ENCODE data around the gene GDF9. TPM values are rescaled to one million over a fixed set of nuclear protein-coding genes. Genes with fewer than 3 reads are reported as not detected.
A peak's percentile ranks its signal among the peaks of the same experiment; 100 is the strongest.

The GDF9 gene
- total RNA-seq, 2 experiments from 2014 or later: 0.43 to 0.73 TPM

DNA sequence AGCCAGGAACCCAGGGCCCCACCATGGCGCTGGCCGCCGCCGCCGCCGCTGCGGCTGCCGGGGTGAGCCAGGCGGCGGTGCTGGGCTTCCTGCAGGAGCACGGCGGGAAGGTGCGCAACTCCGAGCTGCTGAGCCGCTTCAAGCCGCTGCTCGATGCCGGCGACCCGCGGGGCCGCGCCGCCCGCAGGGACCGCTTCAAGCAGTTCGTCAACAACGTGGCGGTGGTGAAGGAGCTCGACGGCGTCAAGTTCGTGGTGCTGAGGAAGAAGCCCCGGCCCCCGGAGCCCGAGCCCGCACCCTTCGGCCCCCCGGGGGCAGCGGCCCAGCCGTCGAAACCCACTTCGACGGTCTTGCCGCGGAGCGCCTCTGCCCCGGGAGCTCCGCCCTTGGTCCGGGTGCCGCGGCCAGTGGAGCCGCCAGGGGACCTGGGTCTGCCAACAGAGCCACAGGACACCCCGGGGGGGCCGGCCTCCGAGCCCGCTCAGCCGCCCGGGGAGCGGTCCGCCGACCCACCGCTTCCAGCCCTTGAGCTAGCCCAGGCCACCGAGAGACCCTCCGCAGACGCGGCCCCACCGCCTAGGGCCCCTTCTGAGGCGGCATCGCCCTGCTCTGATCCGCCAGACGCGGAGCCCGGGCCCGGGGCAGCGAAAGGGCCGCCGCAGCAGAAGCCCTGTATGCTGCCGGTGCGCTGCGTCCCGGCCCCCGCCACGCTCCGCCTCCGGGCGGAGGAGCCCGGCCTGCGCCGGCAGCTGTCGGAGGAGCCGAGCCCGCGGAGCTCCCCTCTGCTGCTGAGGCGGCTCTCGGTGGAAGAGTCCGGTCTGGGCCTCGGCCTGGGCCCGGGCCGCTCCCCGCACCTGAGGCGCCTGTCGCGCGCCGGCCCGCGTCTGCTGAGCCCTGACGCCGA is 52.4 kb downstream of the GDF9 start:
- peaks cover 12% of the 10 kb centered on the region for H3K4me1 Mint-ChIP-seq (ENCODE audit: low read depth)
- CTCF ChIA-PET: interaction anchor here (0.6 to 2.4 kb wide), 5 partner anchors 10 to 380 kb away, joined by 3 to 11 read pairs (median 4); no protein-coding TSS in a partner anchor
- H3K36me3 Mint-ChIP-seq: peaks cover 2% of the 10 kb centered on the region
- DNase-seq: peak; percentile 45
- intact Hi-C loops (cut with micrococcal nuclease): no loop called here
- H3K27me3 Mint-ChIP-seq: peaks cover 31% of the 10 kb centered on the region
- POLR2A ChIA-PET: no interaction called here
- H3K9me3 Mint-ChIP-seq: no peaks in the 10 kb centered on the region
- no peak overlapping the region for H3K27ac Mint-ChIP-seq
- no peak overlapping the region for H3K4me3 Mint-ChIP-seq

- no peak for DNase-seq
- no peaks in the 10 kb centered on the region for H3K9me3 Mint-ChIP-seq
- peaks cover 34% of the 10 kb centered on the region for H3K27me3 Mint-ChIP-seq
- ChIA-PET POLR2A (no interaction called here), CTCF (interaction anchor here (2.2 kb wide), 1 partner anchor 11 kb away, joined by 4 read pairs; no protein-coding TSS in a partner anchor)
- peaks cover 12% of the 10 kb centered on the region for H3K4me1 Mint-ChIP-seq (ENCODE audit: low read depth)
- H3K4me3 Mint-ChIP-seq: peak within 1 kb of the TSS; percentile 63
- no peak within 1 kb of the TSS for H3K27ac Mint-ChIP-seq
- peaks cover 2% of the 10 kb centered on the region for H3K36me3 Mint-ChIP-seq
- intact Hi-C loops (cut with micrococcal nuclease): no loop called here
Measured at GRCh38 chr5:132812781-132813598, 53.3 kb downstream of the GDF9 start, which contains the start of gene SOWAHA. SOWAHA (plus strand) TSS chr5:132813302; CDS start chr5:132813622, 320 bp downstream.

DNA sequence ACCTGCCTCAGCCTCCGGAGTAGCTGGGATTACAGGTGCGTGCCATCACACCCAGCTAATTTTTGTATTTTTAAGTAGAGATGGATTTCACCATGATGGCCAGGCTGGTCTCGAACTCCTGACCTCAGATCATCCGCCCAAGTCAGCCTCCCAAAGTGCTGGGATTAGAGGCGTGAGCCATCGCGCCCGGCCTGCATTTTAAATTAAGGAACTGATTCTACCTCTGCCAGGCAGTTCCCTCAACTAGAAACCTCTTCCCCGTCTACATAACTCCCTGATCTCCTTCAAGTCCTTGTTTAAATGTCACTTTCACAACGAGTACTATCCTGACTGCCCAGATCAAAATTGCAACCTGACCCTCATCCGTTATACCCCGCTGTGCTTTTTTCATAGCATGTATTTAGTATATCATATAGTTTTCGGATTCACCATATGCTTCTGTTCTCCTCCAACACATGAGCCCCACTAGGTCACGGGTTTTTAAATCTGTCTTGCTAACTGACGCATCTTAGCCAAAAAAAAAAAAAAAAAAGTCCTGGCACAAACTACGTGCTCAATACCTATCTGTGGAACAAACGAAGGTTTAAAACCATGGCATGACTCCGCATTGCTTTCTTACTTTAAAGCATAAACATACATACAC is 54.0 kb downstream of the GDF9 start:
- Mint-ChIP-seq H3K27ac (no peak overlapping the region), H3K27me3 (peaks cover 34% of the 10 kb centered on the region), H3K4me1 (ENCODE audit: low read depth) (peaks cover 12% of the 10 kb centered on the region), H3K4me3 (peak overlapping the region; percentile 4), H3K36me3 (peaks cover 2% of the 10 kb centered on the region), H3K9me3 (no peaks in the 10 kb centered on the region)
- ChIA-PET CTCF (interaction anchor here (5.8 kb wide), 1 partner anchor 7 kb away, joined by 44 read pairs; no protein-coding TSS in a partner anchor), POLR2A (no interaction called here)
- no peak for DNase-seq
- intact Hi-C loops (cut with micrococcal nuclease): no loop called here

Other genes starting within 250 kb of the GDF9 start
- gene IL13, start 208.3 kb downstream of the GDF9 start, total RNA-seq: 10 to 100 TPM; 13.0 to 14.9 TPM
- gene IL4, start 192.5 kb downstream of the GDF9 start, total RNA-seq: 1 to 10 TPM; 6.4 to 6.8 TPM
- gene KIF3A, start 128.9 kb downstream of the GDF9 start, total RNA-seq: 10 to 100 TPM; 12.1 to 16.1 TPM
- 1 to 10 TPM; 2.7 to 4.2 TPM for gene CCNI2, start 119.0 kb downstream of the GDF9 start, total RNA-seq
- 10 to 100 TPM; 31.1 to 32.8 TPM for gene SEPTIN8, start 89.2 kb downstream of the GDF9 start, total RNA-seq
- not detected for gene SOWAHA, start 53.2 kb downstream of the GDF9 start, total RNA-seq
- 1 to 10 TPM; 1.2 to 1.6 TPM for gene SHROOM1, start 35.8 kb downstream of the GDF9 start, total RNA-seq
- 100 to 1,000 TPM; 540 to 565 TPM for gene UQCRQ, start 173 bp upstream of the GDF9 start, total RNA-seq
- 1 to 10 TPM; 1.7 to 3.2 TPM for gene LEAP2, start 7.2 kb upstream of the GDF9 start, total RNA-seq
- gene AFF4, start 97.2 kb upstream of the GDF9 start, total RNA-seq: 10 to 100 TPM; 21.9 to 22.1 TPM
- 10 to 100 TPM; 22.6 to 25.5 TPM for gene ZCCHC10, start 160.1 kb upstream of the GDF9 start, total RNA-seq
- 100 to 1,000 TPM; 221 to 236 TPM for gene HSPA4, start 185.5 kb upstream of the GDF9 start, total RNA-seq